HepG2 (cell line): ENCODE data around the gene TEX19. TPM values are rescaled to one million over a fixed set of nuclear protein-coding genes. Genes with fewer than 3 reads are reported as not detected.

Source experiments
- CBX5 ChIP-seq: sonication (generic); formaldehyde crosslinking; IDR thresholded peaks from 2 replicates; pipeline ENCODE4 v1.4.0; 2020; ENCODE audit warnings: missing genetic modification reagents, borderline replicate concordance
- GABPA ChIP-seq, 2 experiments: IDR thresholded peaks; 2 replicates each; pipeline ENCODE4 v1.6.1; 2011 to 2016; ENCODE audit warnings: low read depth in 2 of 2, low read length in 1 of 2, missing biosample characterization in 1 of 2, missing genetic modification characterization in 1 of 2
- KMT2A ChIP-seq: sonication (generic); formaldehyde crosslinking; IDR thresholded peaks from 2 replicates; pipeline ENCODE4 v1.4.0; 2020; ENCODE audit warnings: missing genetic modification reagents
- ZNF205 ChIP-seq: IDR thresholded peaks from 2 replicates; pipeline ENCODE4 v1.6.1; 2018; ENCODE audit warnings: missing biosample characterization, missing genetic modification reagents
- polyA plus RNA-seq, 8 experiments: library from polyadenylated mRNA; depleted of rRNA in 3 of 8; stranded (reverse) in 7 of 8; unstranded in 1 of 8; fragments of >200 nt; fragmentation: Illumina TruSeq in 4 of 8; extraction: Trizol in 4 of 8; gene quantifications; 2 replicates each; pipeline versions ENCODE4 v1.2.1 to v1.2.3, GENCODE V29; 2011 to 2016; ENCODE audit warnings: low read depth in 4 of 8, missing spikeins in 1 of 8, mixed read lengths in 1 of 8; ENCODE audit not compliant: insufficient read depth in 1 of 8
- total RNA-seq, 5 experiments: library from RNA; depleted of rRNA; stranded (reverse); fragments of >200 nt; fragmentation: Illumina TruSeq; extraction: Trizol; gene quantifications; 2 replicates each; pipeline ENCODE4 v1.2.3, GENCODE V29; 2016; ENCODE audit warnings: low read depth in 1 of 5
- TF ChIP-seq, protein P1 (sequence below): sonication (generic); formaldehyde crosslinking; IDR thresholded peaks from 2 replicates; pipeline ENCODE4 v1.4.0; 2020; ENCODE audit warnings: mild to moderate bottlenecking, missing genetic modification reagents
- TF ChIP-seq, protein P2 (sequence below): sonication (generic); formaldehyde crosslinking; conservative IDR thresholded peaks from 2 replicates; pipeline ENCODE4 v1.4.0; 2020; ENCODE audit warnings: mild to moderate bottlenecking, missing genetic modification reagents, moderate library complexity
- TF ChIP-seq, protein P3 (sequence below): sonication (generic); formaldehyde crosslinking; IDR thresholded peaks from 2 replicates; pipeline ENCODE4 v1.8.1; 2023; ENCODE audit warnings: mild to moderate bottlenecking, inconsistent platforms, moderate library complexity, missing genetic modification reagents, borderline replicate concordance
- TF ChIP-seq, protein P4 (sequence below): sonication (generic); formaldehyde crosslinking; IDR thresholded peaks from 2 replicates; pipeline ENCODE4 v1.9.0; 2021; ENCODE audit warnings: missing genetic modification reagents, borderline replicate concordance
- TF ChIP-seq, protein P5 (sequence below): sonication (generic); formaldehyde crosslinking; IDR thresholded peaks from 2 replicates; pipeline ENCODE4 v1.4.0; 2020; ENCODE audit warnings: missing genetic modification reagents, borderline replicate concordance

TEX19 gene
- total and polyA plus RNA-seq, 2 of the 13 experiments (the other 11 are each of a cell fraction or from before 2014, with no cell fraction given): 1.3 to 6.0 TPM

DNA sequence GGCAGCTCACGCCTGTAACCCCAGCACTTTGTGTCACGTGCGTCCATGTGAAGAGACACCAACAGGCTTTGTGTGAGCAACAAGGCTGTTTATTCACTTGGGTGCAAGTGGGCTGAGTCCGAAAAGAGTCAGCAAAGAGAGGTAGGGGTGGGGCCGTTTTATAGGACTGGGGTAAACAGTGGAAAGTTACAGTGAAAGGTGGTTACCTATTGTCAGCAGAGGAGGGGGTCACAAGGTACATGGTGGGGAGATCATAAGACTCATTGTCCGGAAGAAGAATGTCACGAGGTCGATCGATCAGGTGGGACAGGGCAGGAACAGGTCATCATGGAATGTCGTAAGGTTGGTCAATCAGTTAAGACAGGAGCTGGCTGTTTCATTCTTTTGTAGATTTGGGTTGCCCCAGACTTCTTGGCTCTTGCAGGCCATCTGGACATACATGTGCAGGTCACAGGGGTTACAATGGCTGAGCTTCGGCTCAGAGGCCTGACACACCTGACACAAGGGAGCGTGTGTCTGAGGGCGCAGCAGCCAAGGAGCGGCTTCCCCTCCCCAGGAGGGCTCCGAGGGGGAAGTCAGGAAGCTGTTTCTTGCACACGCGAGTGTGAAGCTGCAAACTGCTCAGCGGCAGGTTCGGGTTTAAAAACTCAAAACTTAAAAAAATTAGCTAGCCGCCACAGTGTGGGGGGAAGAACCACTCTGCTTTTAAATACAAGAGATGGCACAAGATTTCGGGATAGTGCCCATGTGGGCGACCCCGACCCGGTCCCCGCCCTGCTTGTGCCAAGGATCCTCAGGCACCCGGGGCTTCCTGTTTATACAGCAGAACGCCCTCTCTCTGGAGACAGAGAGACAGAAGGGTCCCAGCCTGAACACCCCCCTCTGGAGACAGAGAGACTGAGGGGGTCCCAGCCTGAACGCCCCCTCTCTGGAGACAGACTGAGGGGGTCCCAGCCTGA lies 12.4 kb upstream of the TEX19 start (continued):
- TF ChIP-seq, protein P1, sequence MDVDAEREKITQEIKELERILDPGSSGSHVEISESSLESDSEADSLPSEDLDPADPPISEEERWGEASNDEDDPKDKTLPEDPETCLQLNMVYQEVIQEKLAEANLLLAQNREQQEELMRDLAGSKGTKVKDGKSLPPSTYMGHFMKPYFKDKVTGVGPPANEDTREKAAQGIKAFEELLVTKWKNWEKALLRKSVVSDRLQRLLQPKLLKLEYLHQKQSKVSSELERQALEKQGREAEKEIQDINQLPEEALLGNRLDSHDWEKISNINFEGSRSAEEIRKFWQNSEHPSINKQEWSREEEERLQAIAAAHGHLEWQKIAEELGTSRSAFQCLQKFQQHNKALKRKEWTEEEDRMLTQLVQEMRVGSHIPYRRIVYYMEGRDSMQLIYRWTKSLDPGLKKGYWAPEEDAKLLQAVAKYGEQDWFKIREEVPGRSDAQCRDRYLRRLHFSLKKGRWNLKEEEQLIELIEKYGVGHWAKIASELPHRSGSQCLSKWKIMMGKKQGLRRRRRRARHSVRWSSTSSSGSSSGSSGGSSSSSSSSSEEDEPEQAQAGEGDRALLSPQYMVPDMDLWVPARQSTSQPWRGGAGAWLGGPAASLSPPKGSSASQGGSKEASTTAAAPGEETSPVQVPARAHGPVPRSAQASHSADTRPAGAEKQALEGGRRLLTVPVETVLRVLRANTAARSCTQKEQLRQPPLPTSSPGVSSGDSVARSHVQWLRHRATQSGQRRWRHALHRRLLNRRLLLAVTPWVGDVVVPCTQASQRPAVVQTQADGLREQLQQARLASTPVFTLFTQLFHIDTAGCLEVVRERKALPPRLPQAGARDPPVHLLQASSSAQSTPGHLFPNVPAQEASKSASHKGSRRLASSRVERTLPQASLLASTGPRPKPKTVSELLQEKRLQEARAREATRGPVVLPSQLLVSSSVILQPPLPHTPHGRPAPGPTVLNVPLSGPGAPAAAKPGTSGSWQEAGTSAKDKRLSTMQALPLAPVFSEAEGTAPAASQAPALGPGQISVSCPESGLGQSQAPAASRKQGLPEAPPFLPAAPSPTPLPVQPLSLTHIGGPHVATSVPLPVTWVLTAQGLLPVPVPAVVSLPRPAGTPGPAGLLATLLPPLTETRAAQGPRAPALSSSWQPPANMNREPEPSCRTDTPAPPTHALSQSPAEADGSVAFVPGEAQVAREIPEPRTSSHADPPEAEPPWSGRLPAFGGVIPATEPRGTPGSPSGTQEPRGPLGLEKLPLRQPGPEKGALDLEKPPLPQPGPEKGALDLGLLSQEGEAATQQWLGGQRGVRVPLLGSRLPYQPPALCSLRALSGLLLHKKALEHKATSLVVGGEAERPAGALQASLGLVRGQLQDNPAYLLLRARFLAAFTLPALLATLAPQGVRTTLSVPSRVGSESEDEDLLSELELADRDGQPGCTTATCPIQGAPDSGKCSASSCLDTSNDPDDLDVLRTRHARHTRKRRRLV (CRISPR knock-in tag): peak; percentile 88
- TF ChIP-seq, protein P2, sequence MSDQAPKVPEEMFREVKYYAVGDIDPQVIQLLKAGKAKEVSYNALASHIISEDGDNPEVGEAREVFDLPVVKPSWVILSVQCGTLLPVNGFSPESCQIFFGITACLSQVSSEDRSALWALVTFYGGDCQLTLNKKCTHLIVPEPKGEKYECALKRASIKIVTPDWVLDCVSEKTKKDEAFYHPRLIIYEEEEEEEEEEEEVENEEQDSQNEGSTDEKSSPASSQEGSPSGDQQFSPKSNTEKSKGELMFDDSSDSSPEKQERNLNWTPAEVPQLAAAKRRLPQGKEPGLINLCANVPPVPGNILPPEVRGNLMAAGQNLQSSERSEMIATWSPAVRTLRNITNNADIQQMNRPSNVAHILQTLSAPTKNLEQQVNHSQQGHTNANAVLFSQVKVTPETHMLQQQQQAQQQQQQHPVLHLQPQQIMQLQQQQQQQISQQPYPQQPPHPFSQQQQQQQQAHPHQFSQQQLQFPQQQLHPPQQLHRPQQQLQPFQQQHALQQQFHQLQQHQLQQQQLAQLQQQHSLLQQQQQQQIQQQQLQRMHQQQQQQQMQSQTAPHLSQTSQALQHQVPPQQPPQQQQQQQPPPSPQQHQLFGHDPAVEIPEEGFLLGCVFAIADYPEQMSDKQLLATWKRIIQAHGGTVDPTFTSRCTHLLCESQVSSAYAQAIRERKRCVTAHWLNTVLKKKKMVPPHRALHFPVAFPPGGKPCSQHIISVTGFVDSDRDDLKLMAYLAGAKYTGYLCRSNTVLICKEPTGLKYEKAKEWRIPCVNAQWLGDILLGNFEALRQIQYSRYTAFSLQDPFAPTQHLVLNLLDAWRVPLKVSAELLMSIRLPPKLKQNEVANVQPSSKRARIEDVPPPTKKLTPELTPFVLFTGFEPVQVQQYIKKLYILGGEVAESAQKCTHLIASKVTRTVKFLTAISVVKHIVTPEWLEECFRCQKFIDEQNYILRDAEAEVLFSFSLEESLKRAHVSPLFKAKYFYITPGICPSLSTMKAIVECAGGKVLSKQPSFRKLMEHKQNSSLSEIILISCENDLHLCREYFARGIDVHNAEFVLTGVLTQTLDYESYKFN: peak; percentile 99
- TF ChIP-seq, protein P3, sequence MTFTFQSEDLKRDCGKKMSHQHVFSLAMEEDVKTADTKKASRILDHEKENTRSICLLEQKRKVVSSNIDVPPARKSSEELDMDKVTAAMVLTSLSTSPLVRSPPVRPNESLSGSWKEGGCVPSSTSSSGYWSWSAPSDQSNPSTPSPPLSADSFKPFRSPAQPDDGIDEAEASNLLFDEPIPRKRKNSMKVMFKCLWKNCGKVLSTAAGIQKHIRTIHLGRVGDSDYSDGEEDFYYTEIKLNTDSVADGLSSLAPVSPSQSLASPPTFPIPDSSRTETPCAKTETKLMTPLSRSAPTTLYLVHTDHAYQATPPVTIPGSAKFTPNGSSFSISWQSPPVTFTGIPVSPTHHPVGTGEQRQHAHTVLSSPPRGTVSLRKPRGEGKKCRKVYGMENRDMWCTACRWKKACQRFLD (CRISPR knock-in tag): no peak
- no peak for TF ChIP-seq GABPA (IDR thresholded peaks at IDR 0.05; ENCODE audit: low read depth, low read length)
- peak; percentile 76 for TF ChIP-seq GABPA (CRISPR knock-in tag; IDR thresholded peaks at IDR 0.05; ENCODE audit: low read depth)
- TF ChIP-seq, protein P4, sequence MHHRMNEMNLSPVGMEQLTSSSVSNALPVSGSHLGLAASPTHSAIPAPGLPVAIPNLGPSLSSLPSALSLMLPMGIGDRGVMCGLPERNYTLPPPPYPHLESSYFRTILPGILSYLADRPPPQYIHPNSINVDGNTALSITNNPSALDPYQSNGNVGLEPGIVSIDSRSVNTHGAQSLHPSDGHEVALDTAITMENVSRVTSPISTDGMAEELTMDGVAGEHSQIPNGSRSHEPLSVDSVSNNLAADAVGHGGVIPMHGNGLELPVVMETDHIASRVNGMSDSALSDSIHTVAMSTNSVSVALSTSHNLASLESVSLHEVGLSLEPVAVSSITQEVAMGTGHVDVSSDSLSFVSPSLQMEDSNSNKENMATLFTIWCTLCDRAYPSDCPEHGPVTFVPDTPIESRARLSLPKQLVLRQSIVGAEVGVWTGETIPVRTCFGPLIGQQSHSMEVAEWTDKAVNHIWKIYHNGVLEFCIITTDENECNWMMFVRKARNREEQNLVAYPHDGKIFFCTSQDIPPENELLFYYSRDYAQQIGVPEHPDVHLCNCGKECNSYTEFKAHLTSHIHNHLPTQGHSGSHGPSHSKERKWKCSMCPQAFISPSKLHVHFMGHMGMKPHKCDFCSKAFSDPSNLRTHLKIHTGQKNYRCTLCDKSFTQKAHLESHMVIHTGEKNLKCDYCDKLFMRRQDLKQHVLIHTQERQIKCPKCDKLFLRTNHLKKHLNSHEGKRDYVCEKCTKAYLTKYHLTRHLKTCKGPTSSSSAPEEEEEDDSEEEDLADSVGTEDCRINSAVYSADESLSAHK: no peak
- peak; percentile 92; the same call in 1 of the 2 replicates for TF ChIP-seq CBX5 (CRISPR knock-in tag)
- TF ChIP-seq ZNF205 (CRISPR knock-in tag): peak; percentile 96
- TF ChIP-seq KMT2A (CRISPR knock-in tag): peak; percentile 84; the same call in 1 of the 2 replicates
- TF ChIP-seq, protein P5, sequence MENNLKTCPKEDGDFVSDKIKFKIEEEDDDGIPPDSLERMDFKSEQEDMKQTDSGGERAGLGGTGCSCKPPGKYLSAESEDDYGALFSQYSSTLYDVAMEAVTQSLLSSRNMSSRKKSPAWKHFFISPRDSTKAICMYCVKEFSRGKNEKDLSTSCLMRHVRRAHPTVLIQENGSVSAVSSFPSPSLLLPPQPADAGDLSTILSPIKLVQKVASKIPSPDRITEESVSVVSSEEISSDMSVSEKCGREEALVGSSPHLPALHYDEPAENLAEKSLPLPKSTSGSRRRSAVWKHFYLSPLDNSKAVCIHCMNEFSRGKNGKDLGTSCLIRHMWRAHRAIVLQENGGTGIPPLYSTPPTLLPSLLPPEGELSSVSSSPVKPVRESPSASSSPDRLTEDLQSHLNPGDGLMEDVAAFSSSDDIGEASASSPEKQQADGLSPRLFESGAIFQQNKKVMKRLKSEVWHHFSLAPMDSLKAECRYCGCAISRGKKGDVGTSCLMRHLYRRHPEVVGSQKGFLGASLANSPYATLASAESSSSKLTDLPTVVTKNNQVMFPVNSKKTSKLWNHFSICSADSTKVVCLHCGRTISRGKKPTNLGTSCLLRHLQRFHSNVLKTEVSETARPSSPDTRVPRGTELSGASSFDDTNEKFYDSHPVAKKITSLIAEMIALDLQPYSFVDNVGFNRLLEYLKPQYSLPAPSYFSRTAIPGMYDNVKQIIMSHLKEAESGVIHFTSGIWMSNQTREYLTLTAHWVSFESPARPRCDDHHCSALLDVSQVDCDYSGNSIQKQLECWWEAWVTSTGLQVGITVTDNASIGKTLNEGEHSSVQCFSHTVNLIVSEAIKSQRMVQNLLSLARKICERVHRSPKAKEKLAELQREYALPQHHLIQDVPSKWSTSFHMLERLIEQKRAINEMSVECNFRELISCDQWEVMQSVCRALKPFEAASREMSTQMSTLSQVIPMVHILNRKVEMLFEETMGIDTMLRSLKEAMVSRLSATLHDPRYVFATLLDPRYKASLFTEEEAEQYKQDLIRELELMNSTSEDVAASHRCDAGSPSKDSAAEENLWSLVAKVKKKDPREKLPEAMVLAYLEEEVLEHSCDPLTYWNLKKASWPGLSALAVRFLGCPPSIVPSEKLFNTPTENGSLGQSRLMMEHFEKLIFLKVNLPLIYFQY (CRISPR knock-in tag): peak; percentile 89
